ENCODE measurements around the gene GASK1A. TPM values are rescaled to one million over a fixed set of nuclear protein-coding genes. Genes with fewer than 3 reads are reported as not detected.

The GASK1A gene
- polyA plus RNA-seq, 1 experiment: 0.43 TPM

DNA sequence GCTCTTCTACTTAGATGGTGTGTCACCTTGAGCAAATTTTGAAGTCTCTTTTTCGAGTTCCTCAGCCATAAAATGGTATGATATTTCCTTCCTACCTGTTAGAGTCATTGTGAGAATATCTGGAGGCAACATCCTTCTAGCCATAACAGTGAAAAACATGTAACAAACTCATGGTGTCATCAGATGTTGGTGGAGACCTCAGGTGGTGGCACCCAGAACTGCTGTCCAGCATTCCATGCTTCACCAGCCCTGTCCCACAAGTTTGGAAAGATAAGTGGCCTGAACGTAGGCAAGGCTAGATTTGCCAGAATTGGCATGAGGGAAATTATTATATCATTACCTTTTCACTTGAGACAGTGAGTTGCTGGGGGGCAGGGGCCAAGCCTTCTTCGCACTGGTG, 30.4 kb downstream of the GASK1A start:
- peaks cover 13% of the 10 kb centered on the region; the same call in 1 of the 2 replicates for H3K9me3 ChIP-seq (ENCODE audit: control insufficient read depth, insufficient read depth, low read length)
- POLR2A ChIA-PET: no interaction called here
- CTCF ChIA-PET: no interaction called here

DNA sequence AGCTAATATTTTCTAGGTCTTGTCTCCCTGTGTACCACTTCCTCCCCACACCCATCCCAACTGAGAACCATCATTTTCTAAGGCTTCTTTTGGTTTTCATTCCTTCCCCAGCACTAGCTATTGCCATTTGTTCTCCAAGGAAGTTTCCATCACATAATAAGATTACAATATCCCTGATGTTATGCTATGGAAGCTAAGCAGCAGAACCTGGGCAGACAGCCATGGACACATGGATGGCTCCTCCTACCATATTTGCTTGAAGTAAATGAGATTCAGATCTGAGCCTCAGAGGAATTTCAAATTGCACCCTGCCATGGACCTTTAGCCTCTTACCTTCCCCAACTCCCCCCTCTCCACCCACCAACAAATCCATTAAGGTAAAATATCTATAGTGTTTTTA, 31.5 kb downstream of the GASK1A start:
- DNase-seq (ENCODE audit: low read depth, low spot score): no peak
- POLR2A ChIA-PET: no interaction called here
- Histone ChIP-seq H3K4me3 (ENCODE audit: low read depth, low read length) (no peak overlapping the region), H3K9me3 (ENCODE audit: control insufficient read depth, insufficient read depth, low read length) (peaks cover 18% of the 10 kb centered on the region), H3K27ac (ENCODE audit: low read depth, low read length) (no peak overlapping the region), H3K27me3 (ENCODE audit: control insufficient read depth, insufficient read depth, low read length) (no peaks in the 10 kb centered on the region)
- CTCF ChIA-PET: no interaction called here
- TF ChIP-seq, protein P1, sequence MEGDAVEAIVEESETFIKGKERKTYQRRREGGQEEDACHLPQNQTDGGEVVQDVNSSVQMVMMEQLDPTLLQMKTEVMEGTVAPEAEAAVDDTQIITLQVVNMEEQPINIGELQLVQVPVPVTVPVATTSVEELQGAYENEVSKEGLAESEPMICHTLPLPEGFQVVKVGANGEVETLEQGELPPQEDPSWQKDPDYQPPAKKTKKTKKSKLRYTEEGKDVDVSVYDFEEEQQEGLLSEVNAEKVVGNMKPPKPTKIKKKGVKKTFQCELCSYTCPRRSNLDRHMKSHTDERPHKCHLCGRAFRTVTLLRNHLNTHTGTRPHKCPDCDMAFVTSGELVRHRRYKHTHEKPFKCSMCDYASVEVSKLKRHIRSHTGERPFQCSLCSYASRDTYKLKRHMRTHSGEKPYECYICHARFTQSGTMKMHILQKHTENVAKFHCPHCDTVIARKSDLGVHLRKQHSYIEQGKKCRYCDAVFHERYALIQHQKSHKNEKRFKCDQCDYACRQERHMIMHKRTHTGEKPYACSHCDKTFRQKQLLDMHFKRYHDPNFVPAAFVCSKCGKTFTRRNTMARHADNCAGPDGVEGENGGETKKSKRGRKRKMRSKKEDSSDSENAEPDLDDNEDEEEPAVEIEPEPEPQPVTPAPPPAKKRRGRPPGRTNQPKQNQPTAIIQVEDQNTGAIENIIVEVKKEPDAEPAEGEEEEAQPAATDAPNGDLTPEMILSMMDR (IDR thresholded peaks at IDR 0.05; ENCODE audit: low read depth, low read length): no peak

More for the DNA sequence above, 30.4 kb downstream of the GASK1A start:
- TF ChIP-seq, protein P1 (IDR thresholded peaks at IDR 0.05; ENCODE audit: low read depth, low read length): no peak
- no peak for DNase-seq (ENCODE audit: low read depth, low spot score)
- Histone ChIP-seq H3K27ac (ENCODE audit: low read depth, low read length) (no peak overlapping the region), H3K4me3 (ENCODE audit: low read depth, low read length) (no peak overlapping the region), H3K27me3 (ENCODE audit: control insufficient read depth, insufficient read depth, low read length) (no peaks in the 10 kb centered on the region)

GRCh38 chr3:43011638-43012037, 32.5 kb downstream of the GASK1A start:
- no peak overlapping the region for H3K4me3 ChIP-seq (ENCODE audit: low read depth, low read length)
- peaks cover 21% of the 10 kb centered on the region for H3K9me3 ChIP-seq (ENCODE audit: control insufficient read depth, insufficient read depth, low read length)
- no peak overlapping the region for H3K27ac ChIP-seq (ENCODE audit: low read depth, low read length)
- H3K27me3 ChIP-seq (ENCODE audit: control insufficient read depth, insufficient read depth, low read length): no peaks in the 10 kb centered on the region
- TF ChIP-seq, protein P1 (IDR thresholded peaks at IDR 0.05; ENCODE audit: low read depth, low read length): no peak
- no peak for DNase-seq (ENCODE audit: low read depth, low spot score)
- CTCF ChIA-PET: no interaction called here
- POLR2A ChIA-PET: no interaction called here

GRCh38 chr3:43012174-43012573, 33.1 kb downstream of the GASK1A start:
- TF ChIP-seq, protein P1 (IDR thresholded peaks at IDR 0.05; ENCODE audit: low read depth, low read length): no peak

DNA sequence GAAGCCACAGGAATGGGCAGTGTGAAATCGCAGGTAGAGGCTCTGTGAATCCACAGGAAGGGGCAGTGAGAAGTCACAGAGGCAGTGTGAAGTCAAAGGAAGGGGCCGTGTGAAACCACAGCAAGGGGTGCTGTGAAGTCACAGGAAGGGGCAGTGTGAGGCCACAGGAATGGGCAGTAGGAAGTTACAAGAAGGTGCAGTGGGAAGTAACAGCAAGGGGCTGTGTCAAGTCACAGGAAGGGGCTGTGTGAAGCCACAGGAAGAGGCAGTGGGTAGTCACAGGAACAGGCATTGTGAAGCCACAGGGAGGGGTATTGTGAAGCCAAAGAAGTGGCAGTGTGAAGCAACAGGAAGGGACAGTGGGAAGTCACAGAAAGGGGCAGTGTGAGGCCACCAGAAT, 34.1 kb downstream of the GASK1A start:
- POLR2A ChIA-PET: no interaction called here

More at GRCh38 chr3:43012174-43012573, 33.1 kb downstream of the GASK1A start:
- Histone ChIP-seq H3K4me3 (ENCODE audit: low read depth, low read length) (no peak overlapping the region), H3K27ac (ENCODE audit: low read depth, low read length) (no peak overlapping the region), H3K9me3 (ENCODE audit: control insufficient read depth, insufficient read depth, low read length) (peaks cover 21% of the 10 kb centered on the region), H3K27me3 (ENCODE audit: control insufficient read depth, insufficient read depth, low read length) (no peaks in the 10 kb centered on the region)
- POLR2A ChIA-PET: no interaction called here
- DNase-seq (ENCODE audit: low read depth, low spot score): no peak
- CTCF ChIA-PET: no interaction called here

More for the DNA sequence above, 34.1 kb downstream of the GASK1A start:
- H3K4me3 ChIP-seq (ENCODE audit: low read depth, low read length): no peak overlapping the region
- no peak overlapping the region for H3K27ac ChIP-seq (ENCODE audit: low read depth, low read length)
- H3K27me3 ChIP-seq (ENCODE audit: control insufficient read depth, insufficient read depth, low read length): no peaks in the 10 kb centered on the region
- no peak for DNase-seq (ENCODE audit: low read depth, low spot score)
- TF ChIP-seq, protein P1 (IDR thresholded peaks at IDR 0.05; ENCODE audit: low read depth, low read length): no peak
- CTCF ChIA-PET: no interaction called here
- peaks cover 21% of the 10 kb centered on the region for H3K9me3 ChIP-seq (ENCODE audit: control insufficient read depth, insufficient read depth, low read length)
